HG02884 (cell line): ENCODE data around the gene TNNI2.
"Not testable (repeated sequence)": the region's sequence is repeated elsewhere in the genome, so short reads cannot be mapped to it uniquely, and the experiment has no call there.

ENCODE experiments used
- ATAC-seq: cut with Tn5 transposase; IDR thresholded peaks from one replicate; pipeline ENCODE4 v1.9.1; 2021; ENCODE audit warnings: mild to moderate bottlenecking, moderate library complexity; ENCODE audit not compliant: unreplicated experiment

The TNNI2 gene

DNA sequence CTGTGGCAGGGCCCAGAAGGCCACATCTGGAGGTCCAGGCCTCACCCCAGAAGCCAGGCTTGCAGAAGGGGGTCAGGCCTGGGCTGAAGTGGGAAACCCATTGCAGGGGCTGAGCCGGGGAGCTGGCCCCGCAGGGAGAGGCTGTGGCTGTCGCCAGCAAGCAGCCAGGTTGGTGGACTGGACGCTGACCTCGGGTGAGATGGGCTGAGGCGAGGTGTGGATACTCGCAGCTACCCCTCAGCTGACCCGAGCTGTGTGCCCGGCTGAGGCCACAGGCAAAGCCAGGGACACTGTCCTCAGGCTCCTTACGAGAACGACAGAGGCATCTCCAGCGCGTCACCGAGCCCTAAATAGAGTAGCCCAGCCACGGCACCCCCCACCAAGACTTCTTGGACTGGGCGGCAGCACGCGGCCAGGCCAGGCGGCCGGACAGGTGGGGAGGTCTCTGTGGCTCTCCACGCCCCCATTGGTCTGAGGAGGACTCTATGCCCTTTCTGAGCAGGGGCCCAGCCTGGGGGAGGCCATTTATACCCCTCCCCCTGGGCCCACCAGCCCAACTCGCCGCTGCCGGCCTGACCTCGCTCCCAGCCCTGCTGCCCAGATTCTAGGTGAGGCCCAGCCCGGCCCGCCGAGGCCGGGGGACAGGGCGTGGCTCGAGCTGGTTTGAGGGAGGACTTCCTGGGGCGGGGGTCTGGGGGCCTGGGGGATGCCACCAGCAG lies at the start of gene TNNI2:
Gene TNNI2 (plus strand): TSS at position 556 of the 719 bp plus-strand sequence. CDS start 716 bp downstream, outside the sequence.
- no peak for ATAC-seq

GRCh38 chr11:1791912-1792311 lies 46.9 kb upstream of the TNNI2 start:
- no peak for ATAC-seq

- no peak for ATAC-seq
These were observed 46.3 kb upstream of the TNNI2 start for GRCh38 chr11:1792461-1792860.

DNA sequence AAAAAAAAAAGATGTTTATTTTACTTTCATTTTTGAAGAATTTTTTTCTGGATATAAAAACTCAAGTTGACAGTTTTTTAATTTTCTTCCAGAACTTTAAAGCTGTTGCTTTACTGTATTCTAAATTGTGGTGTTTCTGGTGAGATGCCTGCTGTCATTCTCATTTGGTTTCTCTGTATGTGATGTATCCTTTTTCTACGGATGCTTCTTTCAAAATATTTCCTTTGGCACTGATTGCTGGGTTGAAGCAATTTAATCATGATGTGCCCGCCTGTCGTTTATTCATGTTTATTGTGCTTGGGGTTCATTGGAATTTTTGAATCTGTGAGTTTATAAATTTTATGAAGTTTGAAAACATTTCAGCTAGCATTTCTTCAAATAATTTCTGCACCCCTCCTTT lies 45.7 kb upstream of the TNNI2 start:
- no peak for ATAC-seq

DNA sequence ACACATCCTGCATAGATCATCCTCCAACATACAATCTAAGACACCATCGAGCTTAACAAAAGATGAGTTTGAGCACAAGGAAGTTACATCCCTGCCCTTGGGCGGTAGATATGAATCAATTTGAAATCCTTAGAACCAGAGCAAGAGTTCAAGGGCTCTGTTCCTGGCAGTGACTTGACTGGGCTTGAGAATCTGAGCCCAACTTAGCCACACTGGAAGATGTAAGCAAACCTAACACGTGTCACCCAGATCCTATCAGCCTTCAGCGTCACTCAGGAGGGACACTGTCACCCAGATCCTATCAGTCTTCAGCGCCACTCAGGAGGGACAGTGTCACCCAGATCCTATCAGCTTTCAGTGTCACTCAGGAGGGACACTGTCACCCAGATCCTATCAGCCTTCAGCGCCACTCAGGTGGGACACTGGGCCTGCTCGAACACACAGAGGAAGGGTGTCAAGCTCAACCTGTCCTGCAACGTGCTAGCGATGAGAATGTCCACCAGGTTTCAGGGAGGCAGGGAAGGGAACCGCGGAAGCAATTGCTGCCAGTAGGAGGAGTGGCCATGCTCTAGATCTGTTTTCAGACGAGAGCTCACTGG lies 42.3 kb upstream of the TNNI2 start:
- no peak for ATAC-seq

GRCh38 chr11:1797391-1798125 lies 41.2 kb upstream of the TNNI2 start:
- ATAC-seq = no peak

DNA sequence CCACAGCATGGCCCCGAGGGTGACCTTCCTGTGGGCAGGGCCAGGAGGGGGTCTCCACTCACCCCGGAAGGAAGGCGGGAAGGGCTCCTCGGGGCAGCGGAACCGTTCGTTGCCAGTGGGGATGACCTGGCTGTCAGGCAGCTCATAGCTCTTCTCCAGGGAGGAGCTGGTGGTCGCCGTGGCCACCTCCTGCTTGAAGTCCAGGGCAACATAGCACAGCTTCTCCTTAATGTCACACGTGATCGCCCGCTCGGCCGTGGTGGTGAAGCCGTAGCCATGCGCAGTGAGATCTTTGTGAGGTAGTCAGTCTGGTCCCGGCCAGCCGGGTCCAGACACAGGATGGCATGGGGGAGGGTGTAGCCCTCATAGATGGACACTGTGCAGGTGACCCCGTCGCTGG lies 35.5 kb upstream of the TNNI2 start:
- ATAC-seq = no peak

- not testable (repeated sequence) for ATAC-seq
These were observed 34.8 kb upstream of the TNNI2 start for GRCh38 chr11:1803835-1804519.

GRCh38 chr11:1805525-1805924 lies 33.3 kb upstream of the TNNI2 start:
- no peak for ATAC-seq

DNA sequence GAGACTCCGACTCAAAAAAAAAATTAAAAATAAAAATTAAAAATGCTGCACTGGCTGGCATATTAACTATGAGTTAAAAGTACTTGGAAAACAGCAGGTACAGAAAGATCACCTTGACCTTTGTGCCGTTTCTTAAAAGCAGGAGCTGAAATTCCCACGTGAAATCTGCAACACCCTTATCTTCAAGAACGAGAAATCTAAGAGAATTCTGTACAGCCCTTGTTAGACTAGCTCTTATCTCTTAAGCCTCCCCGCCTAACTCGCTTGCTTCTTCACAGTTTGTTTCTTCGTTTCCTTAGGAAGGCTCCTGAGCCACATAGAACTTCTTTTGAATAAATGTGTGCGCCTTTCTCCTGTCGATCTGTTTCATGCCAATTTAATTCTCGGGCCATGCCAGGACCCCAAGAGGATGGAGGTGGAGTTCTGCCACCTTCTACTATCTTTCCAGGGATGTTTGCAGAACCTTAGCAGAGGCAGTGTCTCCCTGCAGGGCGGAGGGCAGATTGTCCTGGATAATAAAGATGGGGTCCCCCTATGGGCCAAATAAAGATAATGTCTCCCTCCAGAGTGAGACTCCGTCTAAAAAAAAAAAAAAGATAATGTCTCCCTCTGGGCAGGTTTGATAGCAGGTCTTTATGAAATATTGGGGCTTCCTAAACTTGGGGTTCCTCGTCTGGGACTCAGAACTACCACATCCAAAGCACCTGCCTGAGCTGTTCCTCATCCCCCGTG lies 31.4 kb upstream of the TNNI2 start:
- no peak for ATAC-seq

DNA sequence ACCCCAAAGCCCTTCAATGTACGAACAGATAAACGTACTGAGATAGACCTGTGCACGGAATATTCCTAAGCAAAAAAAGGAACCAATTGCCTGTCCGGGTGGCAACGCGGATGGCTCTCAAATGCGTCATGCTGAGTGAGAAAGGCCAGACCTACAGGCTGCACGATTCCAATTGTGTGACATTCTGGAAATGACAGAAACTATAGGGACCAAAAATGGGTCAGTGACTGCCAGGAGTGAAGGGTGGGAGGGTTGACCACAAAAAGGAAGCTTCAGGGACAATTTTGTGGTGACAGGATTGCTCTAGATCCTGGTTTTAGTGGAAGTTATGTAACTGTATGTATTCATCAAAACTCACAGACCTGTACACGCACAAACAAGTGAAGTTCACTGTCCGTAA lies 28.0 kb upstream of the TNNI2 start:
- ATAC-seq = no peak

GRCh38 chr11:1812274-1812673 lies 26.5 kb upstream of the TNNI2 start:
- no peak for ATAC-seq

DNA sequence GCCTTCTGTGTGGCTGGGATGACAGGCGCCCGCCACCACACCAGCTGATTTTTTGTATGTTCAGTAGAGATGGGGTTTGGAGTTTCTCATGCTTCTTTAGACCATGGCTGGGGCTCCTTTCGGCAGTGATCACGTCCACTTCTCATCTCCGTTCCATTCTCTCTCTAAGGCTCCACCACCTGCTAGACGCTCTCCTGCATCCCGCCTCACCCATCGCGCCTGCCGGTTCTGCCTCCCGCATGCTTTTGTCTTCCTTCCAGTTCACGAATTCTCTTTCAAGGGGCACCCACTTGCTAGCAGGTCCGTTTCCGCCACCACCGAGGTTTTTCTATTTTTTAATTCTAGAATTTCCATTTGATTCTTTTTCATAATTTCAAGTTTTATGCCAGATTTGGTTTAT lies 26.0 kb upstream of the TNNI2 start:
- ATAC-seq = no peak

- ATAC-seq = not testable (repeated sequence)
These were observed 25.4 kb upstream of the TNNI2 start for GRCh38 chr11:1813356-1813755.

DNA sequence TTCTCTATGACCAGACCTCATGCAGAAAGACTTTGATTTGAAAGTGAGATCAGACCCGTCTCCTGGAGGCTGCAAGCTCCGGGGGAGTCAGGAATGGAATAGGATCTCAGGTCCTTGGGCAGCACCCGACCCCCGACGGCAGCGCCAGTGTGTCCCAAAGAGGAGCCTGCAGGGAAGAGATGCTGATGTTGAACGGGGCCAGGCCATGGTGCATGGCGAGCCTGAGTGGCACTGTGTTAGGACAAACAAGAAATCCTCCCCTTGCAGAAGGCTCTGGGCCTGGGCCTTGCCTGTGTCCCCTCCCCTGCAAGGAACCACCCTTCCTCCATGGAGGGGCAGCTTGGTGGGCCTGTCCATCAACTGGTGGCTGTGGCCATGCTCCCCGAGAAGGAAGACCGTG lies 24.1 kb upstream of the TNNI2 start:
- no peak for ATAC-seq

- ATAC-seq = no peak
These were observed 23.5 kb upstream of the TNNI2 start for GRCh38 chr11:1815311-1815710.

- ATAC-seq = no peak
These were observed 23.0 kb upstream of the TNNI2 start for GRCh38 chr11:1815751-1816150.

DNA sequence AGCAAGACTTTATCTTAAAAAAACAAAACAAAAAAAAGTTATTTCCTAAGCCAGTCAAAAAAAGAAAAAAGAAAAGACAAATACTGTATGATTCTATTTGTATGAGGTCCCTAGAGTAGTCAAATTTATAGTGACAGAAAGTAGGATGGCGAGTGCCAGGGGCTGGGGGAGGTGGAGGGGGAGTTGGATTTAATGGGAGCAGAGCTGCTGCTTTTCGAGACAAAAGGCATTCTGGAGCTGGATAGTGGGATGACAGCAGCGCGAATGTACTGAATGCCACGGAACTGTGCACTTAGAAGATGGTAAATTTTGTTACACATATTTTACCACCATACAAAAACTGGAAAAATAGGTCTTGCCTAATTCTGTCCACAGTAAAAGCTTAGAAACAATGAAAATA lies 21.8 kb upstream of the TNNI2 start:
- no peak for ATAC-seq

GRCh38 chr11:1817511-1817910 lies 21.3 kb upstream of the TNNI2 start:
- ATAC-seq = no peak

DNA sequence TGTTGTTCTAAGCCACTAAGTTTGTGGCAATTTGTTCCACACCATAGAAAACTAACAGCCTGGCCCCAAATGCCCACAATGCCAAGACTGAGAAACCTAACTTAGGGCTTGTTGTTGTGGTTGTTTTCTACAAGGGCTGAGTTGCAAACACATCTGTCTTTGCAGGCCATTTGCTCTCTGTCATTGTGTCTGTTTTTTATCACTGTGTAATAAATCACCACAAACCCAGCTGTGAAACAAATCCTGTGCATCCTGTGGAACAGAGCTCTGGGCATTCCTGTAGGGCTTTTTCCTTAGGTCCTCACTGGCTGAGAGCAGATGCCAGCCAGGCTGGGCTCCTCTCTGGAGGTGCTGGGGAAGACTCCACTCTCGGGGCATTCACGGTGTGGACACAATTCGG lies 19.7 kb upstream of the TNNI2 start:
- no peak for ATAC-seq
